GM12878 (cell line): Measurements from ENCODE around the gene TMEM14C. TPM values are rescaled to one million over a fixed set of nuclear protein-coding genes. Genes with fewer than 3 reads are reported as not detected.
A peak's percentile ranks its signal among the peaks of the same experiment; 100 is the strongest.

Experiments used
- BACH1 ChIP-seq: fragments of 450-650 bp; IDR thresholded peaks from 2 replicates; pipeline ENCODE4 v1.6.1; 2017; ENCODE audit warnings: mild to moderate bottlenecking, borderline replicate concordance
- BCL11A ChIP-seq: IDR thresholded peaks from 2 replicates; pipeline ENCODE4 v1.6.1; 2011; ENCODE audit warnings: low read depth, low read length
- BRCA1 ChIP-seq: IDR thresholded peaks from 2 replicates; pipeline ENCODE4 v1.6.1; 2011; ENCODE audit warnings: low read depth, low read length, improper control_type of control experiment
- CHD1 ChIP-seq: IDR thresholded peaks from 2 replicates; pipeline ENCODE4 v1.6.1; 2012; ENCODE audit warnings: low read depth, low read length, improper control_type of control experiment
- CHD4 ChIP-seq: fragments of 200-600 bp; sonication (generic); IDR thresholded peaks from 2 replicates; pipeline ENCODE4 v1.6.1; 2016; ENCODE audit warnings: mild to moderate bottlenecking
- CREB1 ChIP-seq: IDR thresholded peaks from 2 replicates; pipeline ENCODE4 v1.6.1; 2012; ENCODE audit warnings: low read depth, mild to moderate bottlenecking, inconsistent platforms
- E2F4 ChIP-seq: IDR thresholded peaks from 2 replicates; pipeline ENCODE4 v1.6.1; 2012; ENCODE audit warnings: low read depth, low read length, improper control_type of control experiment
- ELK1 ChIP-seq: IDR thresholded peaks from 2 replicates; pipeline ENCODE4 v1.6.1; 2012; ENCODE audit warnings: low read depth, low read length, improper control_type of control experiment
- GABPA ChIP-seq: IDR thresholded peaks from 2 replicates; pipeline ENCODE4 v1.6.1; 2014; ENCODE audit warnings: antibody characterized with exemption, low read depth, mild to moderate bottlenecking, inconsistent platforms
- IRF3 ChIP-seq: fragments of 450-650 bp; IDR thresholded peaks from 2 replicates; pipeline ENCODE4 v1.6.1; 2014; ENCODE audit warnings: mild to moderate bottlenecking
- KLF5 ChIP-seq: fragments of 450-650 bp; IDR thresholded peaks from 2 replicates; pipeline ENCODE4 v1.6.1; 2014; ENCODE audit warnings: mild to moderate bottlenecking; ENCODE audit not compliant: partially characterized antibody
- MEF2B ChIP-seq: fragments of 450-650 bp; IDR thresholded peaks from 2 replicates; pipeline ENCODE4 v1.6.1; 2018; ENCODE audit warnings: mild to moderate bottlenecking, moderate library complexity; ENCODE audit not compliant: partially characterized antibody, poor library complexity, severe bottlenecking
- MYC ChIP-seq: IDR thresholded peaks from 2 replicates; pipeline ENCODE4 v1.6.1; 2011; ENCODE audit warnings: mild to moderate bottlenecking, low read length, moderate library complexity, inconsistent platforms; ENCODE audit not compliant: insufficient read depth, insufficient replicate concordance, insufficient read length, severe bottlenecking
- PBX3 ChIP-seq: IDR thresholded peaks from 2 replicates; pipeline ENCODE4 v1.6.1; 2011; ENCODE audit warnings: mild to moderate bottlenecking, low read depth, low read length, moderate library complexity; ENCODE audit not compliant: insufficient replicate concordance
- PKNOX1 ChIP-seq: fragments of 450-650 bp; IDR thresholded peaks from 2 replicates; pipeline ENCODE4 v1.6.1; 2016; ENCODE audit warnings: mild to moderate bottlenecking
- RAD21 ChIP-seq: IDR thresholded peaks from 2 replicates; pipeline ENCODE4 v1.6.1; 2011; ENCODE audit warnings: mild to moderate bottlenecking, low read depth, low read length, moderate library complexity; ENCODE audit not compliant: insufficient read depth
- RAD51 ChIP-seq: fragments of 450-650 bp; IDR thresholded peaks from 2 replicates; pipeline ENCODE4 v1.6.1; 2016; ENCODE audit warnings: moderate library complexity, mild to moderate bottlenecking, inconsistent platforms
- RB1 ChIP-seq: fragments of 450-650 bp; formaldehyde crosslinking; IDR thresholded peaks from 2 replicates; pipeline ENCODE4 v1.6.1; 2017; ENCODE audit warnings: mild to moderate bottlenecking, borderline replicate concordance
- RELA ChIP-seq: fragments of 450-650 bp; IDR thresholded peaks from 2 replicates; pipeline ENCODE4 v1.8.0; 2014; ENCODE audit warnings: borderline replicate concordance; ENCODE audit not compliant: partially characterized antibody
- SMAD5 ChIP-seq: IDR thresholded peaks from 2 replicates; pipeline ENCODE4 v1.6.1; 2016; ENCODE audit warnings: antibody characterized with exemption, low read depth
- SP1 ChIP-seq: IDR thresholded peaks from one replicate; pipeline ENCODE4 v1.6.1; 2011; ENCODE audit warnings: low read depth, low read length
- SUPT20H ChIP-seq: IDR thresholded peaks from 2 replicates; pipeline ENCODE4 v1.6.1; 2011; ENCODE audit warnings: low read depth, mild to moderate bottlenecking, low read length, moderate library complexity, borderline replicate concordance; ENCODE audit not compliant: control insufficient read depth
- ZBTB33 ChIP-seq: fragments of 450-650 bp; IDR thresholded peaks from 2 replicates; pipeline ENCODE4 v1.6.1; 2017; ENCODE audit warnings: mild to moderate bottlenecking
- polyA plus RNA-seq, 11 experiments: library from polyadenylated mRNA; depleted of rRNA in 4 of 11; unstranded in 6 of 11; stranded (reverse) in 5 of 11; fragments of >200 nt; fragmentation: Nextera tagmentation in 4 of 11; fragmentation: Illumina TruSeq in 1 of 11; extraction: Ambion mirVana in 4 of 11; extraction: Trizol in 1 of 11; gene quantifications; 1 replicate in 1 of 11; 2 replicates in 10 of 11; pipeline versions ENCODE4 v1.2.1 to v1.2.3, GENCODE V29; 2011 to 2016; ENCODE audit warnings: inconsistent platforms in 2 of 11, missing spikeins in 2 of 11, low read depth in 1 of 11
- total RNA-seq, 4 experiments: library from RNA; depleted of rRNA in 3 of 4; stranded (reverse); fragments of >200 nt in 3 of 4; fragmentation: Illumina TruSeq in 1 of 4; extraction: Trizol in 1 of 4; gene quantifications; 2 replicates each; pipeline versions ENCODE4 v1.2.1 to v1.2.3, GENCODE V29; 2013 to 2021

TMEM14C gene
- total and polyA plus RNA-seq, 10 of the 15 experiments (the other 5 are each of a cell fraction or from before 2014, with no cell fraction given), result 66.0 to 224 (median 134) TPM

- TF ChIP-seq CHD4, result no peak
- TF ChIP-seq RAD51, result peak; percentile 91
- TF ChIP-seq BACH1, result no peak
- TF ChIP-seq BRCA1, result no peak
- TF ChIP-seq SP1, result peak; percentile 34
- TF ChIP-seq RAD21, result no peak
- peak; percentile 92 for TF ChIP-seq GABPA
- peak; percentile 44 for TF ChIP-seq MEF2B
- no peak for TF ChIP-seq CHD1
- TF ChIP-seq E2F4, result no peak
- TF ChIP-seq CREB1, result peak; percentile 99
- peak; percentile 78; the same call in 1 of the 2 replicates for TF ChIP-seq ZBTB33
- TF ChIP-seq IRF3, result no peak
- no peak for TF ChIP-seq SUPT20H
- peak; percentile 70; the same call in 1 of the 2 replicates for TF ChIP-seq RB1
- TF ChIP-seq SMAD5, result peak; percentile 87
- peak; percentile 93 for TF ChIP-seq KLF5
- TF ChIP-seq MYC, result peak; percentile 32
- peak; percentile 94 for TF ChIP-seq PKNOX1
- TF ChIP-seq BCL11A, result no peak
- TF ChIP-seq PBX3, result peak; percentile 77
- no peak for TF ChIP-seq RELA
- 0 out of 2 replicates have a peak, but pooled peaks have one; percentile 64 for TF ChIP-seq ELK1
Measured at GRCh38 chr6:10694302-10695085, 28.4 kb upstream of the TMEM14C start, which contains the start of the genes C6orf52 and PAK1IP1 (continued).
